ENCODE results near the gene ERF. TPM values are rescaled to one million over a fixed set of nuclear protein-coding genes. Genes with fewer than 3 reads are reported as not detected.

ERF gene
- total RNA-seq, 1 donor from 2014 or later, result 58.4 TPM

DNA sequence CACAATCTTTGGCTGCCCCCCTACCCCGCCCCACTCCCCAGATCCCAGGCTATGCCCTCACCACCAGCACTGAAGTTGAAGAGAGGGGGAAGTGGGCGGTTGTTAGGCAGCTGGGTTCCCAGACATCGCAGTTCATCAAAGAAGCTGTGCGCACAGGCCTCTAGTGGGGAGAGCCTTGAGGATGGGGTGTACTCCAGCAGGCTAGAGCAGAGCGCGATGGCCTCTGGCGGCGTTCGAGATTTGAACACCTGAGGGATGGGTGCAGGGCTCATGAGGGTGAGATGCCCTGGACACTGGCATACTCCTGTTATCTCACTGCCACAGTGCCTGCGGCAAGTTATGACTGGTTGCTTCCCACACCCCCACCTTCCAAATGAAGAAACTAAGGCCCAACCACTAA, 22.5 kb downstream of the ERF start:
- H3K27me3 Mint-ChIP-seq (ENCODE audit: low read depth), result no peaks in the 10 kb centered on the region
- intact Hi-C loops (cut with micrococcal nuclease), result no loop called here
- H3K27ac Mint-ChIP-seq, result no peak overlapping the region
- H3K4me3 Mint-ChIP-seq (ENCODE audit: low read depth), result no peak overlapping the region
- H3K9me3 Mint-ChIP-seq, result no peaks in the 10 kb centered on the region
- peaks cover 91% of the 10 kb centered on the region for H3K36me3 Mint-ChIP-seq (ENCODE audit: low read depth)
- peaks cover 5% of the 10 kb centered on the region for H3K4me1 Mint-ChIP-seq (ENCODE audit: low read depth)
- no peak for DNase-seq (ENCODE audit: low spot score)

DNA sequence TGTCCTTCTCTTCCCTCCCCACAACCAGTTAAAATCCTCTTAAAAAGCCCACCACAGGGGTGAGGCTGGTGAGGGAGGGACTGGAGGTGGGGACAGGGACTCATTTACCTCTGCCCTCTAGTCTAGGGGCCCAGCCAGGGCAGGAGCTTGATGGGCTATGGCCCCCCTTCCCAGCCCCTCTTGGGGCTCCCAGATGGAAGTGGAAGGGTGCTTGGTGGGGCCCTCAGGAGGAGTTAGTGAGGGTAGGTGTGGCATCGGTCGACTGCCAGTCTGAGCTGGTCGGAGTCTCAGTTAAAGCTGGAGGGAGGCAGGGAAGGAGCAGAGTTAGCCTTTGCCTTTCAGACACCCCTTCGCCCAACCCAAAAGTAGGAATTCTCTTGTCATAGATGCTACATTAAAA, 24.4 kb downstream of the ERF start:
- H3K27me3 Mint-ChIP-seq (ENCODE audit: low read depth), result no peaks in the 10 kb centered on the region
- no peak for DNase-seq (ENCODE audit: low spot score)
- peaks cover 93% of the 10 kb centered on the region for H3K36me3 Mint-ChIP-seq (ENCODE audit: low read depth)
- intact Hi-C loops (cut with micrococcal nuclease), result no loop called here
- no peak overlapping the region for H3K4me3 Mint-ChIP-seq (ENCODE audit: low read depth)
- H3K4me1 Mint-ChIP-seq (ENCODE audit: low read depth), result peaks cover 8% of the 10 kb centered on the region
- no peak overlapping the region for H3K27ac Mint-ChIP-seq
- H3K9me3 Mint-ChIP-seq, result no peaks in the 10 kb centered on the region

DNA sequence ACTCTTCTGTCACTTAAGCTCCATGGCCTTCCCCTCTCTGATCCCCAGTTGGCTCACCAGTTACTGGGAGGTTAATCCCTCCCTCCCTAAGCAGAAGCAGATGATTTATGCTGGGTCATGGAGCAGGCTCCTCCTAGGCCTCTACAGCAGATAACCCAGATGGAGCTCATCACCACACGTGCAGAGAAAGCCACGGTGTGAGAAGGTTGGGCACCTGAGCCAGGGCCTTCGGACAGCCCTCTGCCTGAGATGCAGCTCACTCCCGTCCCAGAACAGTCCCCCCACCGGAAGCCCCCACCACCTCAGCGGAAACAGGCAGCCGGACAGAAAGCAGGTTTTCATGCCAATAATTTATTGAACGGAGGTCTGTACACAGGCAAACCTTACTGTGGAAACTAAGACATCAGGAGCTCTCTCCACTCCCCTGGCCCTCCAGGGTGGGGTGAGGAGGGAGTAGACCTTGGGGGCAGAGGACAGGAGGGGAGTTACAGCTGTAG, 25.0 kb downstream of the ERF start:
- Mint-ChIP-seq H3K27ac (peak overlapping the region; percentile 60), H3K27me3 (ENCODE audit: low read depth) (no peaks in the 10 kb centered on the region), H3K4me3 (ENCODE audit: low read depth) (no peak overlapping the region), H3K4me1 (ENCODE audit: low read depth) (peaks cover 8% of the 10 kb centered on the region), H3K9me3 (no peaks in the 10 kb centered on the region), H3K36me3 (ENCODE audit: low read depth) (peaks cover 88% of the 10 kb centered on the region)
- no peak for DNase-seq (ENCODE audit: low spot score)
- intact Hi-C loops (cut with micrococcal nuclease), result no loop called here

DNA sequence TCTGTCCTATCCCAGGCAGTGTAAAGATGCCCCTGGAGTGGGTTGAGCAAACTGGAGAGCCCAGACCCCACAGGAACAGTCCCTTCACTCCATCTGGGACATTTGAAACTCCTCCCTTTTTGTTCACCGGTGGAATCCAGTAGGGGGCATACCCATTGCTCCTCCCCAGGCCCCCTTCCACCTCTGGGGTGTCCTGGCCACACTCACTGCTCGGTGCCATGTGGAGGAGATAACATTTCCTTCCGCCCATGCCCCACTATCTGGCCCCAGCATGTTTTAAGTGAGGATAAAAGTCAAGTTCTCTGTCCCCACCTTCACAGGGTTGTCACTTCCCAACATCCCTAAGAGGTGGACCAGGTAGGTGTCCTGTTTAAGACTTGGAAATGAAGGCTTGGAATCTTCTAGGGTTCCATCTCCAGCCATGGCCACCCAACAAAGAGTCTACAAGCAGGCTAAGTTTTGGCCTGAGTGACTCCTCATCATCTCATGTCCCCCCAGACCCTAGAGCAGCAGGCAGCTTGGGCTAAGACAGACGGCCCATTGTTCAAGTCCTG, 25.6 kb downstream of the ERF start:
- peaks cover 88% of the 10 kb centered on the region for H3K36me3 Mint-ChIP-seq (ENCODE audit: low read depth)
- no peaks in the 10 kb centered on the region for H3K9me3 Mint-ChIP-seq
- DNase-seq (ENCODE audit: low spot score), result no peak
- peak overlapping the region; percentile 60 for H3K27ac Mint-ChIP-seq
- H3K4me3 Mint-ChIP-seq (ENCODE audit: low read depth), result no peak overlapping the region
- intact Hi-C loops (cut with micrococcal nuclease), result no loop called here
- peaks cover 8% of the 10 kb centered on the region for H3K4me1 Mint-ChIP-seq (ENCODE audit: low read depth)
- H3K27me3 Mint-ChIP-seq (ENCODE audit: low read depth), result no peaks in the 10 kb centered on the region

DNA sequence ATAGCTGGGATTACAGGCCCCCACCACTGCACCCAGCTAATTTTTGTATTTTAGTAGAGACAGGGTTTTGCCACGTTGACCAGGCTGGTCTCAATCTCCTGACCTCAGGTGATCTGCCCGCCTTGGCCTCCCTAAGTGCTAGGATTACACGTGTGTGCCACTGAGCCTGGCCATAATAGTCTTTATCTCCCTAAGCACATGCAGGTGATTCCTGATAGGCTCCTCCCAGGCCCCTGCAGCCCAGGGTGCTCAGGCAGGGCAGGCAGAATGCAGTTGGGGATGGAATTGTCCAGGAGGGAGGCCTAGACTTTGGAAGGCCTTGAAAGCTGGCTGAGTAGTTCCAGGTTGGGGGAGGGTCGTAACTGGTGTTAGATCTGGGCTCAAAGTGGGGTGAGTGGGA, 26.3 kb downstream of the ERF start:
- H3K9me3 Mint-ChIP-seq, result no peaks in the 10 kb centered on the region
- DNase-seq (ENCODE audit: low spot score), result no peak
- no peak overlapping the region for H3K27ac Mint-ChIP-seq
- intact Hi-C loops (cut with micrococcal nuclease), result no loop called here
- H3K4me1 Mint-ChIP-seq (ENCODE audit: low read depth), result peaks cover 8% of the 10 kb centered on the region
- H3K36me3 Mint-ChIP-seq (ENCODE audit: low read depth), result peaks cover 85% of the 10 kb centered on the region
- H3K27me3 Mint-ChIP-seq (ENCODE audit: low read depth), result no peaks in the 10 kb centered on the region
- H3K4me3 Mint-ChIP-seq (ENCODE audit: low read depth), result no peak overlapping the region

DNA sequence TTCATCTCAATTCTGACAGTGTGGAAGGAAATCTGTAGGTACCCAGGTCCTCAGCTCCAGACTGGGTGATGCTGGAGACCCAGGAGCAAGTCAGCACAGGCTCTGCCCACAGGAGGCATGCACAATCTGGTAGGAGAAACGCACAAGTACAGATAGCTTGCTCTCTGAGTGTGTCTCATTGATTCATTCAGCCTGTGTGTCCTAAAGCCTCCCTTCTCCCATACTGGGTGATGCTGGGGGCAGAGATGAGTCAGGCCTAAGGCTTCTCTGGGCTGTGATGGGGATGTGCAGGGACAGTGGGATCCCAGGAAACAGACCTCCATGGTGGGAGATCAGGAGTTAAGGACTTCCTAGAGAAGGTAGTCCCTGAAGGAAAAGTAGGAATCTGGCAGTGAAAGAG, 28.0 kb downstream of the ERF start:
- H3K9me3 Mint-ChIP-seq, result no peaks in the 10 kb centered on the region
- H3K4me1 Mint-ChIP-seq (ENCODE audit: low read depth), result peaks cover 12% of the 10 kb centered on the region
- H3K27me3 Mint-ChIP-seq (ENCODE audit: low read depth), result no peaks in the 10 kb centered on the region
- intact Hi-C loops (cut with micrococcal nuclease), result no loop called here
- no peak overlapping the region for H3K4me3 Mint-ChIP-seq (ENCODE audit: low read depth)
- no peak for DNase-seq (ENCODE audit: low spot score)
- no peak overlapping the region for H3K27ac Mint-ChIP-seq
- peaks cover 79% of the 10 kb centered on the region for H3K36me3 Mint-ChIP-seq (ENCODE audit: low read depth)

DNA sequence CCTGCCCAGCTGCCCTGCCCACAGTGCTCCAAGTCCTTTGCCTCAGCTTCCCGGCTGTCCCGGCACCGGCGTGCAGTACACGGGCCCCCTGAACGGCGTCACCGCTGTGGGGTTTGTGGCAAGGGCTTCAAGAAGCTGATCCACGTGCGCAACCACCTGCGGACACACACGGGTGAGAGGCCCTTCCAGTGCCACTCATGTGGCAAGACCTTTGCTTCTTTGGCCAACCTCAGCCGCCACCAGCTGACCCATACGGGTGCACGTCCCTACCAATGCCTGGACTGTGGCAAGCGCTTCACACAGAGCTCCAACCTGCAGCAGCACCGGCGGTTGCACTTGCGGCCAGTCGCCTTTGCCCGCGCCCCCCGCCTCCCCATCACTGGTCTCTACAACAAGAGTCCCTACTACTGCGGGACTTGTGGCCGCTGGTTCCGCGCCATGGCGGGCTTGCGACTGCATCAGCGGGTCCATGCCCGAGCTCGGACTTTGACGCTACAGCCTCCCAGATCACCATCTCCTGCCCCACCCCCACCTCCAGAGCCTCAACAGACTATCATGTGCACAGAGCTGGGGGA, 29.1 kb downstream of the ERF start:
- Mint-ChIP-seq H3K9me3 (no peaks in the 10 kb centered on the region), H3K27ac (no peak overlapping the region), H3K36me3 (ENCODE audit: low read depth) (peaks cover 73% of the 10 kb centered on the region), H3K27me3 (ENCODE audit: low read depth) (no peaks in the 10 kb centered on the region), H3K4me3 (ENCODE audit: low read depth) (no peak overlapping the region), H3K4me1 (ENCODE audit: low read depth) (peaks cover 15% of the 10 kb centered on the region)
- DNase-seq (ENCODE audit: low spot score), result no peak
- intact Hi-C loops (cut with micrococcal nuclease), result no loop called here

DNA sequence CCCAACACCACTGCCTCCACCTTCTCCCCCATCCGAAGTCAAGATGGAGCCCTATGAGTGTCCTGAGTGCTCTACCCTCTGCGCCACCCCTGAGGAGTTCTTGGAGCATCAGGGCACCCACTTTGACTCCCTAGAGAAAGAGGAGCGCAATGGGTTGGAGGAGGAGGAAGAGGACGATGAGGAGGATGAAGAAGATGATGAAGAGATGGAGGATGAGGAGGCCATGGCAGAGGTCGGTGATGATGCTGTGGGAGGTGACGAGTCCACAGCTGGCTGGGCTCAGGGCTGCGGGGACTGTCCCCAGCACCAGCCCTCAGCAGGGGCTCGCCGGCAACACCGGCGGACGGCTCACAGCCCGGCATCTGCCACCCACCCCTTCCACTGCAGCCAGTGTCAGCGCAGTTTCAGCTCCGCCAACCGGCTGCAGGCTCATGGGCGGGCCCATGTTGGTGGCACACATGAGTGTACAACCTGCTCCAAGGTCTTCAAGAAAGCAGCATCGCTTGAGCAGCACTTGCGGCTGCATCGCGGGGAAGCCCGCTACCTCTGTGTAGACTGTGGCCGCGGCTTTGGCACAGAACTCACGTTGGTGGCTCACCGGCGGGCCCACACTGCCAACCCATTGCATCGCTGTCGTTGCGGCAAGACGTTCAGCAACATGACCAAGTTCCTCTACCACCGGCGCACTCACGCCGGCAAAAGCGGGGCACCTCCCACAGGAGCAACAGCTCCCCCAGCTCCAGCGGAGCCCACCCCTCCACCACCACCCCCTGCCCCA, 29.8 kb downstream of the ERF start:
- Mint-ChIP-seq H3K4me3 (ENCODE audit: low read depth) (no peak overlapping the region), H3K27ac (no peak overlapping the region), H3K36me3 (ENCODE audit: low read depth) (peaks cover 71% of the 10 kb centered on the region)

DNA sequence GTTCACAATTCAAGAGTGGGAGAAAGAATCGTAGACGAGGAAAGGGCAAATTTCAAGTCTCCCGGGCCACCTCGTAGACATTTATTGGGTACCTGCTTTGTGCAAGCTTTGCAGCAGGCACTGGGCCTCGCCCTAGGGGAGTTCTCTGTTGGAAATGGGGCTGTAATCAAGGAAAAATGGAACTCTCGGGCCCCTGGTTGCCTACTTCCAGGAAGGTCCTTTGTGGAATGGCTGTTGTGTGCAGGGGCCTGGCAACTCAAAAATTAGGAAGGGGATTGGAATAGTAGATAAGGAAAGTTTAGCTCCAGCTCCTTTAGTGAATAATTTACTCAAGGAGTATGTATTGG, 34.2 kb downstream of the ERF start:
- no peak for DNase-seq (ENCODE audit: low spot score)
- no peaks in the 10 kb centered on the region for H3K27me3 Mint-ChIP-seq (ENCODE audit: low read depth)
- no peaks in the 10 kb centered on the region for H3K9me3 Mint-ChIP-seq
- intact Hi-C loops (cut with micrococcal nuclease), result loop anchor here (1.0 kb wide), 2 partner anchors 22 to 88 kb away; partner anchors contain the start of genes GSK3A and POU2F2
- peak overlapping the region; percentile 99 for H3K4me3 Mint-ChIP-seq (ENCODE audit: low read depth)
- peaks cover 36% of the 10 kb centered on the region for H3K36me3 Mint-ChIP-seq (ENCODE audit: low read depth)
- H3K4me1 Mint-ChIP-seq (ENCODE audit: low read depth), result peaks cover 27% of the 10 kb centered on the region
- H3K27ac Mint-ChIP-seq, result peak overlapping the region; percentile 95

More for the DNA sequence above, 29.8 kb downstream of the ERF start:
- H3K27me3 Mint-ChIP-seq (ENCODE audit: low read depth), result no peaks in the 10 kb centered on the region
- no peaks in the 10 kb centered on the region for H3K9me3 Mint-ChIP-seq
- peaks cover 18% of the 10 kb centered on the region for H3K4me1 Mint-ChIP-seq (ENCODE audit: low read depth)
- intact Hi-C loops (cut with micrococcal nuclease), result no loop called here
- DNase-seq (ENCODE audit: low spot score), result no peak

DNA sequence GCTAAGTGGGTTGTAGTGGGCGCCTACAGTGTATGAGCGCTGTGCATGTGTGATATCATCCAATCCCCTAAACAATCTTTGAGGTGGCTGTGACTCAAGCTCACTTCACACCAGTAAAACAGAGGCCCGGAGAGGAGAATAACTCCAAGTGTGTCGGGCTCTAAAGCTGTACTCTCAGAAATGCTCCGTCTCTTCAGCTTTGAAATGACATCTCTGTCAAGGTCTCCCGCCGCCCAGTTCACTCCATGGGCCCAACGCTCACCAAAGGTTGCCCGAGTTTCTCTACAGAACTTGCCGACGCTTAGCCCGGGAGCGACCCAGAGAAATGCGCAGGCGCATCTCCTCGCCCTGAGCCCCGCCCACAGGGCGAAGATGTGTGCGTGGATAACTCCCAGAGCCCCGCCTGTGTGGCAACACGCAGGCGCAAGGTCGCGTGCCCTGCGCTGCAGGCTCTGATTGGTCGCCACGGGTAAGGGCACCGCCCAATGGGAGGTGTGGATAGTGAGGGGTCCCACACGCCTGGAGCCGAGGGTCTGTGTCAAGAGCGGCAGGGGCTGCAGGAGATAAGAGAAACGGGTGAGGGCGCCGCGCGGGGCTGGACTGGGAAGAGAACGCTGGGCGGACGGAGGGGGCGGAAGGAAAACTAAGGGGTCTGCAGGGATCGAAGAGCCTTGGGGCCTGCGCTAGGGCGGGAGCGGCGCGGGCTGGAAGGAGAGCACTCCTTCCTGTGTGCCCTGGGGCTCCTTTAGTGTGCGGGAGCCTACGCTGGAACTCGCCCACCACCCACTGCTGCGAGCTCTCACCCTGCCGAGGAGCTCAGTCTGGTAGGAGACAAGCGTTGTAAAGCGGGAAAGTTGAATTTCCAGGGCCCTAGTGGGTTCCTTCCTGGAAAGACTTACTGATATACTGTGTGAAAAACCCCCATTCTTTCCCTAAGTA, 34.8 kb downstream of the ERF start, which contains the start of gene ZNF526:
TSS of gene ZNF526 (plus strand) at position 501 of the 939 bp plus-strand sequence. CDS start 4,092 bp downstream, outside the sequence.
- H3K27me3 Mint-ChIP-seq (ENCODE audit: low read depth), result no peaks in the 10 kb centered on the region
- peaks cover 38% of the 10 kb centered on the region for H3K36me3 Mint-ChIP-seq (ENCODE audit: low read depth)
- no peaks in the 10 kb centered on the region for H3K9me3 Mint-ChIP-seq
- DNase-seq (ENCODE audit: low spot score), result peak; percentile 98
- intact Hi-C loops (cut with micrococcal nuclease), result loop anchor here (1.0 kb wide), 2 partner anchors 22 to 88 kb away; partner anchors contain the start of genes GSK3A and POU2F2
- peak within 1 kb of the TSS; percentile 95 for H3K27ac Mint-ChIP-seq
- peak within 1 kb of the TSS; percentile 99 for H3K4me3 Mint-ChIP-seq (ENCODE audit: low read depth)
- H3K4me1 Mint-ChIP-seq (ENCODE audit: low read depth), result peaks cover 33% of the 10 kb centered on the region

DNA sequence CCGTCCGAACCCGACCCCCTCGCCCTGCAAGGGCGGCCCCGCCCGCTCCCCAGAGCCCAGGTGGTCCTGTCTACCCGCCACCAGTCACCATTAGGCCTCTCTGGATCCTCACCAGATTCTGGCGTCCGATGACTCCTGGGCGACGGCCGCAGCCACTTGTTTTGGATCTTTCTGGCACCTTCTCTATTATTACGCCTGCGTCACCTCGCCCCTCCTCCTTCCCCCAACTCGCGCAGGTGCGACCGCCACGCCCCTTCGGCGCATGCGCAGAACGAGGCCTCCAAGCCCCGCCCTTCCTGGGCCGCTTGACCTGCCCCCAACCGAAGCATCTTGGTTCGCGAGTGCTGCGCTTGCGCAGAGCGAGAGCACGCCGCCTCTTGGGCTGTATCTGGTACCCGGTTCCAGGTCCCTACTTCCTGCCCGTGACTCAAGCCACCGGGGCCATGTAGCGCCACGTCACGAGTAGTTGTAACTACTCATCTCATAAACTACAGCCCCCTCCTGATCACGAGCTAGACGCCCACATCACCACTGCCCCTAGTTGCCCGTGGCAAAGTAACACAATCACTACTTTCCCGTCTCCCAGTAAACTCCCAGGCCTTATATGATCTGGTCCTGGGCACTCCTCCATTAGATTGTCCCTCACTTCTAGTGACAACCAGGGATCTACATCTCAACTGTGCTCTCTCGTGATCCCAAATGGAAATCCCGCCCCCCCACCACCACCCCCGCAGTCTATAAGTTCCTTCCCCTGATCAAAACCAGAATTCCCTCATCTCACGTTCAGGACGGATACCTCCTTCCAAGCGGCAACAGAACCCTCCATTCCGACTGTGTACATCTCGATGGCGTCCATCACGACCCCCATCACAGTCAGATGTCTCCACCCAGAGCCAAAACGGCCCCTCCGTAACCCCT, 37.1 kb downstream of the ERF start, which contains the start of gene DEDD2:
TSS of gene DEDD2 (minus strand) at position 158 of the 918 bp plus-strand sequence. CDS start 670 bp downstream, outside the sequence.
- Mint-ChIP-seq H3K27ac (peak within 1 kb of the TSS; percentile 95), H3K27me3 (ENCODE audit: low read depth) (no peaks in the 10 kb centered on the region), H3K36me3 (ENCODE audit: low read depth) (peaks cover 36% of the 10 kb centered on the region), H3K9me3 (no peaks in the 10 kb centered on the region), H3K4me3 (ENCODE audit: low read depth) (peak within 1 kb of the TSS; percentile 91), H3K4me1 (ENCODE audit: low read depth) (peaks cover 50% of the 10 kb centered on the region)
- intact Hi-C loops (cut with micrococcal nuclease), result loop anchor here (1.0 to 2.0 kb wide), 3 partner anchors 16 to 95 kb away; partner anchors contain the start of gene CIC
- DNase-seq (ENCODE audit: low spot score), result peak; percentile 100

Data from activated T-helper 2 cell treated with anti-CD3 and anti-CD28 coated beads, Interferon-gamma antibody, Interleukin-2, Interleukin-4, amounts not matched to agents 10 μg/mL and 5 μg/mL and 100 μg/mL, durations not matched to agents 14 hours and 24 hours and 36 hours (primary cell).